IMR-90 (cell line): Measurements from ENCODE around the gene FRMD1.

ENCODE experiments used
- BHLHE40 ChIP-seq: fragments of 150-350 bp; IDR thresholded peaks from 2 replicates; pipeline ENCODE4 v1.6.1; 2016; ENCODE audit warnings: mild to moderate bottlenecking, low read depth, low read length
- CHD1 ChIP-seq: IDR thresholded peaks from 2 replicates; pipeline ENCODE4 v1.6.1; 2012; ENCODE audit warnings: low read depth, low read length, improper control_type of control experiment
- CTCF ChIP-seq: conservative IDR thresholded peaks from 2 replicates; pipeline ENCODE4 v1.5.1; 2012; ENCODE audit warnings: mild to moderate bottlenecking, low read depth, low read length, improper control_type of control experiment
- NFE2L2 ChIP-seq: fragments of 150-350 bp; IDR thresholded peaks from 2 replicates; pipeline ENCODE4 v1.6.1; 2016; ENCODE audit warnings: low read depth, mild to moderate bottlenecking, low read length
- POLR2A ChIP-seq: IDR thresholded peaks from 2 replicates; pipeline ENCODE4 v1.6.1; 2012; ENCODE audit warnings: mild to moderate bottlenecking, low read depth, low read length
- RCOR1 ChIP-seq: IDR thresholded peaks from 2 replicates; pipeline ENCODE4 v1.6.1; 2012; ENCODE audit warnings: mild to moderate bottlenecking, low read length, improper control_type of control experiment; ENCODE audit not compliant: insufficient replicate concordance
- RFX5 ChIP-seq: IDR thresholded peaks from 2 replicates; pipeline ENCODE4 v1.8.0; 2012; ENCODE audit warnings: low read depth, mild to moderate bottlenecking, low read length, moderate library complexity
- SMC3 ChIP-seq: fragments of 150-350 bp; IDR thresholded peaks from 2 replicates; pipeline ENCODE4 v1.6.1; 2016; ENCODE audit warnings: low read depth, mild to moderate bottlenecking, antibody characterized with exemption, low read length, moderate library complexity
- USF2 ChIP-seq: fragments of 150-350 bp; IDR thresholded peaks from 2 replicates; pipeline ENCODE4 v1.6.1; 2017; ENCODE audit warnings: mild to moderate bottlenecking, antibody characterized with exemption, low read length, low read depth

- TF ChIP-seq POLR2A (no peak), CTCF (no peak), USF2 (no peak), SMC3 (no peak), NFE2L2 (no peak), CHD1 (no peak), RFX5 (no peak), RCOR1 (no peak), BHLHE40 (no peak)
Observed at GRCh38 chr6:168073937-168074730, 4.9 kb downstream of the FRMD1 start.
